ENCODE results near the gene RASA3.

RASA3 gene

GRCh38 chr13:113951246-113951999 is 181.0 kb downstream of the RASA3 start:
- no peak overlapping the region for H3K4me3 ChIP-seq (ENCODE audit: low read length)
- peaks cover 9% of the 10 kb centered on the region for H3K9me3 ChIP-seq (ENCODE audit: low read length)
- no peaks in the 10 kb centered on the region for H3K36me3 ChIP-seq (ENCODE audit: insufficient read depth, low read length)
- no peaks in the 10 kb centered on the region for H3K27me3 ChIP-seq (ENCODE audit: insufficient read depth, low read length)
- no peaks in the 10 kb centered on the region for H3K4me1 ChIP-seq (ENCODE audit: insufficient read depth, low read length)
- no peak overlapping the region for H2AFZ ChIP-seq (ENCODE audit: low read depth, low read length)

DNA sequence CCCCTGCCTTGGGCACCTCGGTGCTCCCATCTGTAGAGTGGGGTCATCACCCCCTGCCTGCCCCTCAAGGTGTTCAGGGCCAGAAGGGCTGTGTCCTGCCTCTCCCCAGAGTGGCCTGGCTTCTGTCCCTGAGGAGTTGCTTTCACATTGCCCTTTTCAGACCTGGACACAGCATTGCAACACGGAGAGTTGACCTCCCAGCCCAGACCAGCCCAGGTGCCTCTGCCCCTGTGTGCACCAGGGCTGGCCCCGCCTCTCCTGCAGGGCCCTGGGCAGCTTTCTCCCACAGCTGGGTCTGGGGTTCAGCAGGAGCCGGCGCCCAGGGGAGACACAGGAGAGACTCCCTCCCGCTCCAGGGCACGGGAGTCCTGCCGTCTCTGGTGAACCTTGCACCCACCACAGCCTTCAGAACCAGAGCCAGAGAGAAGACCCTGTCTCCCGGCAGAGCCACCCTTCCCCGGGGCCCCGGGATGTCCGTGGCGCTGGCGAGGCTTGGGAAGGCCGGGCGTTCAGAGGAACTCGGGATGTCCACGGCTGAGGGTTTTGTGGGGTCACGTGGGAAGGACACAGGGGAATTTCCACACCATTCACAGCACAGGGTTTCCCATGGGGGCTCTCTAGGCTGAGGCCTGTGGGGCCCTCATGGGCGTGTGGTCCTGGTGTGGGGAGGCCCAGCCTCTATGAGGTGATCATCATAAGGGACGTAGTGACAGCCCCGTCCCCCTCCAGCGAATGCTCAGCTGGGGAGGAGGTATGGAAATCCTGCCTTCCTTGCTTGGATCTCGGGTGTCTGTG is 181.8 kb downstream of the RASA3 start:
- H3K9me3 ChIP-seq (ENCODE audit: low read length): peaks cover 7% of the 10 kb centered on the region
- H3K4me3 ChIP-seq (ENCODE audit: low read length): no peak overlapping the region
- H3K27me3 ChIP-seq (ENCODE audit: insufficient read depth, low read length): no peaks in the 10 kb centered on the region
- no peaks in the 10 kb centered on the region for H3K4me1 ChIP-seq (ENCODE audit: insufficient read depth, low read length)
- H2AFZ ChIP-seq (ENCODE audit: low read depth, low read length): no peak overlapping the region
- no peaks in the 10 kb centered on the region for H3K36me3 ChIP-seq (ENCODE audit: insufficient read depth, low read length)

- H3K27me3 ChIP-seq (ENCODE audit: insufficient read depth, low read length): no peaks in the 10 kb centered on the region
- H3K4me1 ChIP-seq (ENCODE audit: insufficient read depth, low read length): no peaks in the 10 kb centered on the region
- H2AFZ ChIP-seq (ENCODE audit: low read depth, low read length): no peak overlapping the region
- H3K4me3 ChIP-seq (ENCODE audit: low read length): no peak overlapping the region
- peaks cover 2% of the 10 kb centered on the region for H3K9me3 ChIP-seq (ENCODE audit: low read length)
- H3K36me3 ChIP-seq (ENCODE audit: insufficient read depth, low read length): no peaks in the 10 kb centered on the region
Measured at GRCh38 chr13:113949546-113949945, 182.9 kb downstream of the RASA3 start.

DNA sequence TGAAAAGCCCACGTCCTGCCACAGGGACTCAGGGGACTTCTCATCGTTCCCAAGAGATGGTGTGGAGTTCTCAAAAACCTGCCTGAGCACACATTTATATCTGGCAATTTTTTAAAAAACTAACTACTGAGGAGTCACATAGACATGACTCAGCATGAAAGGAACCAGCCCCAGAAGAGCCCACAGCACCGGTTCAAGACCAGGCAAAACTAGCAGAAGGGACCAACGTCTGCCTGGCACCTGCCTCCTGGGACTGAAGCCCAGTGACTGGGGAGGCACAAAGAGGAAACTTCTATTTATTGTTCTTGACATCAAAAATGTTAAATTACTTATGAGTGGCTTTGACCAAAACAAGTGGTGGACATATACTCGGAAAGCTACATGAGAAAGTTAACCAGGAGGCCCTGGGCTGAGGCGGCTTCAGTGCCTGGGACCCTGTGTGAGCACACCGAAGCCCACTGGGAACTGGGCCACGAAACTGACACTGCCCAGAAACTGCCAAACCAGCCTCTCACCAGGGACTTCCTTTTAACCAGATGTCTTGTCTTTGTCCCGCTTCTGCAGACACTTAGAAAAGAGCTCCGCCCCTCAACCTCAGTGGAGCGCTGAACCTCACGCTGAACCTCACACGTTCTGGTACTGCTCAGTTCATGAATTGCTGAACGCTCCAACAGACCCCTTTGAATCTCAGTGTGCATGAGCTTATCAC is 184.2 kb downstream of the RASA3 start:
- H3K9me3 ChIP-seq (ENCODE audit: low read length): peaks cover 2% of the 10 kb centered on the region
- H3K4me3 ChIP-seq (ENCODE audit: low read length): no peak overlapping the region
- no peaks in the 10 kb centered on the region for H3K27me3 ChIP-seq (ENCODE audit: insufficient read depth, low read length)
- no peaks in the 10 kb centered on the region for H3K36me3 ChIP-seq (ENCODE audit: insufficient read depth, low read length)
- no peak overlapping the region for H2AFZ ChIP-seq (ENCODE audit: low read depth, low read length)
- no peaks in the 10 kb centered on the region for H3K4me1 ChIP-seq (ENCODE audit: insufficient read depth, low read length)

GRCh38 chr13:113947311-113948033 is 185.0 kb downstream of the RASA3 start:
- H2AFZ ChIP-seq (ENCODE audit: low read depth, low read length): no peak overlapping the region
- peaks cover 2% of the 10 kb centered on the region for H3K9me3 ChIP-seq (ENCODE audit: low read length)
- H3K27me3 ChIP-seq (ENCODE audit: insufficient read depth, low read length): no peaks in the 10 kb centered on the region
- no peaks in the 10 kb centered on the region for H3K4me1 ChIP-seq (ENCODE audit: insufficient read depth, low read length)
- no peak overlapping the region for H3K4me3 ChIP-seq (ENCODE audit: low read length)
- no peaks in the 10 kb centered on the region for H3K36me3 ChIP-seq (ENCODE audit: insufficient read depth, low read length)

DNA sequence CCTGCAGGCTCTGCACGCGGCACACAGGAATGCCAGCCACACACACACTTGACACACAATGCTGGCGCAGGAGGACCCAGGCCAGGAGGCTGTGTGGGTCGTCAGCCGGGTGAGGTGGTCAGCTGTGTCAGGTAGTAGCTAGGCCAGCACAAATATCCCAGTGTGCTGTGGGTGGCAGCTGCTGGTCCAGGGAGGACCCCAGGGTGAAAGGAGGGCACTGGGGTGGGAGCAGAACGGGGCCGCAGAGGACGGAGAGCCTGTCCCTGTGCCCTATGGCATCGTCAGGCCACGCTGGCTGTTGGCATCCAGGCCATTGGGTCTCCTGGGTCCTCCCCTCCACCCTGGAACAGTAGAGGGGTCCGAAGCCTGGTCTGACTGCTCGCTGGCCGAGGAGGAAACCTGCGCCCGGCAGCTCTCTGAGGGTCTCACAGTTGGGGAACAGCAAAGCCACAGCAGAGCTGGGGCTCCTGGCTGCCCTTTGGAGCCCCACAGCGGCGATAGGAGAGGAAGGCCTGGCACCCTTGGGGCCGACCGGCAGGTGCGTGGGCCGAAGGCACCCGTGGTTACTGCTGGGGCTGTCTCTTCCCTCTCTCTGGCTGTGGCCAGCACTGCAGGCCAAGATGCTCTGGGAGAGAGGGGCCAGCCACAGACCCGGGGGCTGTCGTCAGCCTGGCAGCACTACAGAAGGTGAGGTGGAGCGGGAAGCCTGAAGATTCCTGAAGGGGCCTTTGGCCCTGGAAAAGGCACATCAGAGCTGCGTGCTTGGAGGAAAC is 185.8 kb downstream of the RASA3 start:
- Histone ChIP-seq H3K4me1 (ENCODE audit: insufficient read depth, low read length) (no peaks in the 10 kb centered on the region), H2AFZ (ENCODE audit: low read depth, low read length) (no peak overlapping the region), H3K4me3 (ENCODE audit: low read length) (no peak overlapping the region), H3K9me3 (ENCODE audit: low read length) (peaks cover 2% of the 10 kb centered on the region), H3K36me3 (ENCODE audit: insufficient read depth, low read length) (no peaks in the 10 kb centered on the region), H3K27me3 (ENCODE audit: insufficient read depth, low read length) (no peaks in the 10 kb centered on the region)

- Histone ChIP-seq H3K36me3 (ENCODE audit: insufficient read depth, low read length) (no peaks in the 10 kb centered on the region), H3K4me3 (ENCODE audit: low read length) (no peak overlapping the region), H3K27me3 (ENCODE audit: insufficient read depth, low read length) (no peaks in the 10 kb centered on the region), H3K4me1 (ENCODE audit: insufficient read depth, low read length) (no peaks in the 10 kb centered on the region), H2AFZ (ENCODE audit: low read depth, low read length) (no peak overlapping the region), H3K9me3 (ENCODE audit: low read length) (peaks cover 2% of the 10 kb centered on the region)
Measured at GRCh38 chr13:113945857-113946408, 186.5 kb downstream of the RASA3 start.

DNA sequence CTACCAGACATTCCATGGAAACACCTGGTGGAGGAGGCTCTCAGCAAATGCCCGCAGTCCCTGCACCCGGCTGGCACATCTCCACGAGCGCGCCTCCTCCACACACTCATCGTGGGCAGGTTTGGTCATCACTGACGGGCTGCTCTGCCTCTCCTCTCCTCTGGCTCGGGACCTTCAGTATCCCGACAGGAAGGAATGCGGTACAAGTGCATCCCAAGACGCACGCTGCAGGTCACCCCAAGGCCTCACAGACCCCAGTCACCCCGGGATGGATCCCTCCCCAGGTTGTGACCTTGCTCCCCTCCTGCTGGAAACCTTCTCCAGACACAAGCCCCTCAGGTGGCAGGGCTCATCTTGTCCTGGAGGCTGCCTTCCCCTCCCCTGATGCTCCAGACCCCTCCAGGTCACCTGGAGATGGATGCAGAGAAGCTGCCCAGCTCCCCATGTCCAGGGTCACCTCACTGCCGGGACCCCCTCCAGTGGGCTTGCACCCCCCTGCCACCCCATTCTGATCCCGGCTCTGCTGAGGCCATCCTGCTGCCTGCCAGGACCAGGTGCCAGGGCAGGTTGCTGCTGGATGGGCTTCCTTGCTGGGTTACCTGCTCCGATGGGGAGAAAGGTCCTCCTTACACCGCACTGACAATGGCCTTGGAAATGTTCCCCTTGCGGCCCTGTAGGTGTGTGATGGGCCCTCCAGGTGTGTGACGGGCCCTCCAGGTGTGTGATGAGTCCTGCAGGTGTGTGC is 188.4 kb downstream of the RASA3 start:
- Histone ChIP-seq H3K4me3 (ENCODE audit: low read length) (no peak overlapping the region), H3K4me1 (ENCODE audit: insufficient read depth, low read length) (no peaks in the 10 kb centered on the region), H3K9me3 (ENCODE audit: low read length) (peaks cover 2% of the 10 kb centered on the region), H3K36me3 (ENCODE audit: insufficient read depth, low read length) (no peaks in the 10 kb centered on the region), H2AFZ (ENCODE audit: low read depth, low read length) (no peak overlapping the region), H3K27me3 (ENCODE audit: insufficient read depth, low read length) (no peaks in the 10 kb centered on the region)

GRCh38 chr13:113942591-113943103 is 189.8 kb downstream of the RASA3 start:
- Histone ChIP-seq H3K4me1 (ENCODE audit: insufficient read depth, low read length) (peaks cover 8% of the 10 kb centered on the region), H3K9me3 (ENCODE audit: low read length) (peaks cover 2% of the 10 kb centered on the region), H3K4me3 (ENCODE audit: low read length) (no peak overlapping the region), H3K36me3 (ENCODE audit: insufficient read depth, low read length) (no peaks in the 10 kb centered on the region), H3K27me3 (ENCODE audit: insufficient read depth, low read length) (no peaks in the 10 kb centered on the region), H2AFZ (ENCODE audit: low read depth, low read length) (no peak overlapping the region)

DNA sequence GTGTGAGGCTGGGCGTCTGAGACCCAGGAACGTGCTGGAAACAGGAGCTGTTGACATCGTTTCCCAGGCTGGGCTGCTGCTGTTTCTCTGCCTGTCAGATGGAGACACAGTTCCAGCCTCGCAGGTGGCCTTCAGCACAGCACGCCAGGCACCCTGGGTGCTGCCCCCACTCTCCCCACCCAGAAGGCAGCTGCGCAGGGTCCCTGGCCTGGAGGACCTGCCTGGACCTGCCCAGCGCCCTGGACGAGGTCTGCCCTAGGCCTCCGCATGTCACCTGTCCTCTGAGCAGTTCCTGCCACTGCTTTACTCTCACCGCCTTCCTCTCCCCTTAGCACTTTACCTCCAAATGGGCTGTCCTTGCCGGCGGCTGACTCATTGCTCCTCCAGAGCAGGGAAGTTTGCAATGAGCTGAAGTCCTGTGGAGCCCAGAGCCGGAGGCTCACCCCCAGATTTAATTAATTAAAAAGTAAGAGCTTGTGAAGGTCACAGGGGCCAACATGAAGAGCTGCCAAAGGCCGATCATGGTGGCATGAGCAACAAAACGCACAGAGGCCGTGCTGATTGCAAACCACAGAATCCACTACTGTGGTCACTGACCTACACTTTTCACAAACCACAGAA is 190.7 kb downstream of the RASA3 start:
- Histone ChIP-seq H3K9me3 (ENCODE audit: low read length) (peaks cover 2% of the 10 kb centered on the region), H3K4me1 (ENCODE audit: insufficient read depth, low read length) (peaks cover 12% of the 10 kb centered on the region), H3K4me3 (ENCODE audit: low read length) (no peak overlapping the region), H3K27me3 (ENCODE audit: insufficient read depth, low read length) (no peaks in the 10 kb centered on the region), H2AFZ (ENCODE audit: low read depth, low read length) (no peak overlapping the region), H3K36me3 (ENCODE audit: insufficient read depth, low read length) (no peaks in the 10 kb centered on the region)

DNA sequence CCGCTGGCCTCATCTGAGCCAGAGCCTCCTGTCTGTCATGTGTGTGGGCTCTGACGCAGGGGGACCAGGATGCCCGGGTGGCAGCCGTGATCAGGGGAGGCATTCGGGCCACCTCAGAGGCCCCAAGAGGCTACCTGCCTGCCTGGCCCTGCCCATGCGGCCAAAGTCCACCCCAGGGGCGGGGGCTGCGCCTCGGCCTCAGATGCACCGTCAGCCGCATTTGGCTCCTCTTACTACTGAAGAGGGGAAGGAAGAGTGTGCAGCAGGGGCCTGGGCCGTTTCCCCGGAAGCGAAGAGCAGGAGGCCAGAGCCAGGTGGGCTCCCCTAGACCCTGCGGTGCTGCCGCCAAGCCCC is 192.5 kb downstream of the RASA3 start:
- no peaks in the 10 kb centered on the region for H3K9me3 ChIP-seq (ENCODE audit: low read length)
- H3K27me3 ChIP-seq (ENCODE audit: insufficient read depth, low read length): no peaks in the 10 kb centered on the region
- H3K4me3 ChIP-seq (ENCODE audit: low read length): no peak overlapping the region
- no peaks in the 10 kb centered on the region for H3K36me3 ChIP-seq (ENCODE audit: insufficient read depth, low read length)
- H3K4me1 ChIP-seq (ENCODE audit: insufficient read depth, low read length): peaks cover 29% of the 10 kb centered on the region
- H2AFZ ChIP-seq (ENCODE audit: low read depth, low read length): no peak overlapping the region
